GM21423 (cell line): Measurements from ENCODE around the gene S100PBP.

Experiments
- ATAC-seq: cut with Tn5 transposase; IDR thresholded peaks from one replicate; pipeline ENCODE4 v1.9.1; 2021; ENCODE audit warnings: mild to moderate bottlenecking, moderate library complexity; ENCODE audit not compliant: unreplicated experiment

S100PBP gene

GRCh38 chr1:32886004-32886827, 68.8 kb downstream of the S100PBP start, which contains the start of gene HPCA:
HPCA (plus strand) TSS chr1:32886491; CDS start chr1:32888899, 2,408 bp downstream.
- ATAC-seq, result no peak

DNA sequence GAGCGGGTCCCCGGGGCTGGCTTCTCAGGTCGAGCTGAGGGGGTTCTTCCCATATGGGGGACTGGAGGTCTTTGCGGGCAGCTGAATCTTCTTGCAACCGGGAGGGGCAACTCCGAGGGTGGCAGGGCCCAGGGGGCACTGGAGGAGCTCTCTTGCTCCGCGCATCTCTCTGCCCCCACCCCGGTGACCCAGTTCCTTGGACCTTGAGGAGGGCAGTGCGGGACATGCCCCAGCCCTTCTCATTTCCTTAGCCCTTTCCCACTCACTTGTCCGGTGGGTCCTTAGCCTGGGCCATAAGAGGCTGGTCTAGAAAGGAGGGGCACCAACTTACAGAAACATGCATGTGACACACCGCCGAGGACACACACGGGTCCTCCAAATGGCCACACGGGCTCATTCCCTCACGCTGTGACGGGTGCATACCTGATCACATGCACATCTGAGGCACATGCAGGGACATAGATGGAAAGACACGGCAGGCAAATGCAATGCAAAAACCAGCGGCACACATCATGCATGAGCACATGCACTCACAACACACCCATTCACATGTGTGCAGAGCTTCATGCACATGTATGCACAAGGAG, 69.5 kb downstream of the S100PBP start:
- no peak for ATAC-seq

DNA sequence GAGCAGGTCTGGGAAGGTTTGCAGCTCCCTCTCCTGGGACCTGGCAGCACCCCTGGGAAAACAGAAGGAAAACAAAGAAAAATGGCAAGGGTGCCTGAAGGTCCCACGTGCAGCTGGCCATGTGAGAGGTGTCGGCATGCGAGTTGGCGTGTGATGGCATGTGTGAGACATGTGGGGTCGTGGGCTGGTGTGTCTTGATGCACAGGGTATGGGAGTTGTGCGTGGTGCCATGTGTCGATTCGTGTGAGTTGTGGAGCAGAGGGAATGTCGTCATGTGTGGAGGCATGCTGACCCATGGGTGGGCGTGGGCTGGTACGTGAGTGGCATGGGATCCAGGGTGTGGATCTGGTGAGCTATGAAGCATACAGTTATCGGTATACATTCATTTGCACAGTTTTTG, 70.2 kb downstream of the S100PBP start:
- ATAC-seq, result no peak

- no peak for ATAC-seq
Observed at GRCh38 chr1:32888134-32888533, 70.7 kb downstream of the S100PBP start.

GRCh38 chr1:32888677-32889420, 71.4 kb downstream of the S100PBP start:
- ATAC-seq, result no peak

DNA sequence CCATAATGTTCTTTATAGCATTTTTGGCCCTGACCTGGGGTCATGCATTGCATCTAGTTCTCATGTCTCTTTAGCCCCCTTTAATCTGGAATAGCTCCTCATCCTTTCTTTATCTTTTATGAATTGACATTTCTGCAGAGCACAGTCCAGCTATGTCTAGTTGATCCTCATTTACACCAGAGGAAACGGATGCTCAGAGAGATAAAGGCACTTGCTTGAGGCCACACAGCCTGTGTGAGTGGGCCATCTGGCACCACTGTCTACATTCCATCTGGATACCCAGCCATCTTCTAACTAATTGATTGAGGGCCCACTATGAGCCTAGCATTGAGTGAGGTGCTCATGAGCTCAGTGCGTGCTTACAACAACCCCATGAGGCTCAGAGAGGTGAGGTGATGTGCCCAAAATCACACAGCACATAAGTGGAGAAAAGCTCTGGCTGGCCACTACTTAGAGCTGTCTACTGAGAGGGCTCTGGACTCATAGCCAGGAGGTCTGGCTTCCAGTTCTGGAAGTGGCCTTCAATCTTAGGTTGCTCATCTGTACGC, 72.4 kb downstream of the S100PBP start:
- no peak for ATAC-seq

DNA sequence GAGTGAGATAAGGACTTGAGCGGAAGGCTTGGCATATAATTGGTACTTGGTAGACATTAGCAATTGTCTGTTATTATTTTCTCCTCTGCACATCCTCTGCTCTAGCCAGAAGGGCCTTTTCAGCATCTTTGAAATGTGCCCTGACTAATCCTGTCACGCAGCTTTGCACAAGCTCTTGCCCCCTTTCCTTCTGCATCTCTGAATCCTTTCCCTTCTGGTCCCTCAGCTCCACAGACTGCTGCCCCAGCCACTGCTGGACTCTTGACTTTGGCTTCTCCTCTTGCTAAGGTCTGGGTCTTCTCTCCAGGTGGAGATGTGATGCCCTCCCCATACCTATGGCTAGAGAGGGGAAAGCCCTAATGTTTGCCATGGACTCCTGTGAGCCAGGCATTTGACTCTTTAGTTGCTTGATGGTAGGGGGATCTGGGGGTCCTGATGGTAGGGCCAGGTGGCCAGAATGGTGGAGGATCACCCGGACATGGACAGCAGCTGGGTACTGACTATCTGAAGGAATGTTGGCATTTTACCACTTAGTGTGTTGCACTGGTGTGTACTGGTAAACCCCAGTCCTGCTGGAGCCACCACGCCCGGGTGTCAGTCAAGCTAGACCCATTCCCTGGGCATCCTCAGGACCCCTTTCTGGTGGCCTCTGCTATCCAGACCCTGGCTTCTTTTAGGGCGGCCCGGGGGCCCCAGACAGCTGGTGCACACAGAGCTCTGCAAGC, 73.2 kb downstream of the S100PBP start:
- no peak for ATAC-seq

DNA sequence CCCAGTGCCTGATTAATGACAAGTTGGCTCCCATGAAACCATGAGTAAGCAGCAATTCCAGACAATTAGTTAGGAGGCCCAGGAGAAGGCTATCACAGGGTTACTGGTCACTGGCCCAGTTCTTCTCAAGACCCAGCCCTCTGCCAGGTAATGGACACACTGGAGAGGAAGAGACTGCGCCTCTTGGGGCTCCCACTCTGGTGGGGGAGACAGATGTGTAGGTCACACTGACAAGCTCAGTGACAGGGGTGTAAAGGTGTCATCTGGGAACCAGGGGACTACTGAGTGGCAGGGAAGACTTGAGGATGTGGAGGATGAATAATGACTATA, 73.8 kb downstream of the S100PBP start:
- ATAC-seq, result no peak

DNA sequence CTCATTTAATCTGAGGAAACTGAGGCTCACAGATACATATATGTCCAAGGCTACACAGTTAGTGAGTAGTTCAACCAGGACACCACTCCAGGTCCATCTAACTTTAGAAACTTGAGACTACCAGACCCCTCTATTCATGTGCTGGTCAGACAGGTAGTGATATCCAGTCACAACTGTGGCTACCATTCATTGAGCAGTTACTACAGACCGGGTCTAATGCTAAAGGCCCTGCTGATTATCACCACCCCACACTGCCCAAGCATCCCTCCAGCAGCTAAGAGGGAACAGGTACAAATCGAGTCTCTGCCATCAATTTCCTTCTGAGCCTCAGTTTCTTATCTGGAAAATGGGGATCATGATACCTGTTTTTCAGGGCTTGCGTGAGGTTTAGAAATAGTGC, 74.2 kb downstream of the S100PBP start:
- ATAC-seq, result no peak

DNA sequence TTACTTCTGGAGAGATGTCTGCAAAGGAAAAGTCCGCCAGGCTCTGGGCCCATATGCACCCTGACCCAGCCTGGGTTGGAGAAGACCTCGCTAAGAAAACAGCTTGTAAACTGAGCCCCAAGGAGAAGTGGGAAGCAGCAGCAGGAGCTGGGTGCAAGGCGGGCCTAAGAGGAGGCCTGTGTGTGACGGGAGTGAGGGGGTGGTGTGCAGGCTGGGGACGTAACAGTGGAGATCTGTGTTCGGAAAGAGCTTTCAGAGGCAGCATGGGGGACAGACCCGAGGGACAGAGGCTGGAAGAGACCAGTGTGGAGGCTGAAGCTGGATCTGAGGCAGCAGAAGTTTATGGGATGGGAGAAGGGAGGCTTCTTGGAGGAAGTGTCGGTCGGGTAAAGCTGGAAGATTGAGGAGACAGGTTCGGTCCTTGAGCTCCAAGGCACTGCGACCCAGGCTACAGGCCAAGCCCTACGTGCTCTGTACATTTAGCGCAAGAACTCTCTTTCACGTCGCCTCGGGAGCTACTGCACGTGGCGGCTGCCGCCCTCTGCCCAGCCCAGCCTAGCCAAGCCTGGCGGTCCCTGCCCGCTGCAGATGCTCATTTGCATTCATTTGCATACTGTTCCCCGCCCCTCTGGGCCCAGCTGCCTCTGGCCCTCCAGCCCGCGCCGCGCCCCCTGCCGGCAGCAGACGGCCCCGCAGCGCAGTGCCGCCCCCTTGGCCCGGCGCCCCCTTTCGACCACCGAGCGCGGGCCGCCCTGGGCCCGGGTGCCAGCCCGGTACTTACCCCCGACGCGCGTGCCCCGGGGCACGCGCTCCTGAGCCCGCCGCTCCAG, 75.1 kb downstream of the S100PBP start:
- ATAC-seq, result no peak

DNA sequence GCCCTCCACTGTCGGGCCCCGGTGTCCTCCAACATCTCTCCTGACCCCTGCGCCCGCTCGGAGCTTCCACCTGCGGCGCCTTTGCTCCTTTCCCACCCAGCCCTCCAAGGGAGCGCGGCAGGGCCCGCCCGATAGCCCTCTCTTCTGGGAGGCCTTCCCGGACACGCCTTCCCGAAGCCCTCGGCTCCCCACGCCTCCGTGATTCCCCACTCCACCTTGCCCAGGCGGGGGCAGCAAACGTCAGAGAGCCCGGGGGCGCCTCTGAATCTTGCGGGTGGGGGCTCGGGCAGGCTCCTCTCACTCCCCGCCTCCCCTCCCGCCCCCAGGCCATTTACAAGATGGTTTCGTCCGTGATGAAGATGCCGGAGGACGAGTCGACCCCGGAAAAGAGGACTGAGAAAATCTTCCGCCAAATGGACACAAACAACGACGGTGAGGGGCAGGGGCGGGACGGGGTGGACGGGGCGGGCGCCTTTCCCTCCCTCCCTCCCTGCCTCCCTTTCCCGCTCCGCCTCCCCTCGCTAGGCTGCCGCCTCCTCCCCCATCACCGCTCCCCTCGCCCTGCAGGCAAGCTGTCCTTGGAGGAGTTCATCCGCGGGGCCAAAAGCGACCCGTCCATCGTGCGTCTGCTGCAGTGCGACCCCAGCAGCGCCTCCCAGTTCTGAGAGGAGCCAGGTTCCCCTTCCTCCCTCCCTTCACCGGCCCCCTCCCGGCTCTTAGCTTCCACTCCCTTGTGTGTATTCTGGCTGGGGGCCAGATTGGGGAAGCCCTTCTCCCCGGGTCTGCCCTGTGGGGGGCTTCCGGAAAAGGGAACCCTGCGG, 76.0 kb downstream of the S100PBP start:
- no peak for ATAC-seq

GRCh38 chr1:32894019-32894600, 76.7 kb downstream of the S100PBP start:
- no peak for ATAC-seq

- no peak for ATAC-seq
Observed at GRCh38 chr1:32894681-32895080, 77.2 kb downstream of the S100PBP start.

- no peak for ATAC-seq
Observed at GRCh38 chr1:32895325-32896215, 78.1 kb downstream of the S100PBP start.

DNA sequence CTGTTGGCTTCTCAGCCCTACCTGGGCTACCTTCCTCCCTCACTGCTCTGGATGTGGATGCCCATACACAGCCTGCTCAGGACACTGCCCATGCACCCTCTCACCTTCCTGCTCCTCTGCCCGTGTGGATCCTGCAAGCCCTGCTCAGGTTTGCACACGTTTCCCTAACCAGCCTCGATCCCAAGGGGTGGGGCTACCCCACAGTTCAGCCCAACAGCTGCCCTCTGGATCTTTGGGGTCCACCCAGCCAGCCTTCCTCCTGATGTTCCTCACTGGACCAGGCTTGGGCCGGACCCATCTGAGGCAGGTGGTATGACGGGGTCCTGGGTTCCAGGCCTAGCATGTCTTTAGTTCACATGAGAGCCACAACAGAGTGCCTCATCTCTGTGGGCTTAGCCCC, 79.0 kb downstream of the S100PBP start:
- ATAC-seq, result no peak

- ATAC-seq, result no peak
Observed at GRCh38 chr1:32897082-32898049, 79.9 kb downstream of the S100PBP start.

DNA sequence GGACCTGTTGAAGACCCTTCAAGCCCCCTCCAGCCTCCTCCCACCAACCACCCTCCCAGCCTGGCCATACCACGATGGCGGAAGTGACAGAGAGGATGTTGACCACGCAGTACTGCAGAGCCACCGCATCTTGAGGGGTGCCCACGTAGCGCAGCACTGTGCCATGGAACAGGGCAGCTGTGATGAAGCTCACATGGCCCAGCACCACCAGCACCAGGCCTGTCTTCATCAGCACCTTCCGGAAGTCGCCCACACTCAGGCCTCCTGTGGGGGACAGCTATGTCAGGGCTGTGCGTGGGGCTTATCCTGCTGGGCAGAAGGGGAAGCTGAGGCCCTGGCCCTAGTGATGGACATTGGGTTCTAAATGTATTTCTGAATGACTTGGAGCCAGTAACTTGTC, 80.6 kb downstream of the S100PBP start:
- no peak for ATAC-seq
